NCI-H2227 (cell line): Measurements from ENCODE around the gene IL10.
"Not testable (repeated sequence)": the region's sequence is repeated elsewhere in the genome, so short reads cannot be mapped to it uniquely, and the experiment has no call there.

Source experiments
- DNase-seq: peaks from one replicate; lab custom pipeline; 2025; ENCODE audit not compliant: unreplicated experiment; lab: John Stamatoyannopoulos, UW

Gene IL10

GRCh38 chr1:206794294-206794908, 22.1 kb upstream of the IL10 start:
- no peak for DNase-seq

GRCh38 chr1:206793620-206794019, 21.3 kb upstream of the IL10 start:
- no peak for DNase-seq

GRCh38 chr1:206792939-206793607, 20.8 kb upstream of the IL10 start:
- no peak for DNase-seq

- DNase-seq, result no peak
Observed at GRCh38 chr1:206790502-206791250, 18.4 kb upstream of the IL10 start.

- DNase-seq, result no peak
Observed at GRCh38 chr1:206788487-206789050, 16.3 kb upstream of the IL10 start.

- no peak for DNase-seq
Observed at GRCh38 chr1:206787891-206788290, 15.6 kb upstream of the IL10 start.

GRCh38 chr1:206786212-206786886, 14.1 kb upstream of the IL10 start:
- no peak for DNase-seq

- no peak for DNase-seq
Observed at GRCh38 chr1:206785182-206785765, 13.0 kb upstream of the IL10 start.

GRCh38 chr1:206784471-206784903, 12.2 kb upstream of the IL10 start:
- no peak for DNase-seq

- no peak for DNase-seq
Observed at GRCh38 chr1:206783506-206783905, 11.2 kb upstream of the IL10 start.

- no peak for DNase-seq
Observed at GRCh38 chr1:206782448-206782847, 10.2 kb upstream of the IL10 start.

- DNase-seq, result no peak
Observed at GRCh38 chr1:206779638-206780037, 7.3 kb upstream of the IL10 start.

GRCh38 chr1:206778911-206779310, 6.6 kb upstream of the IL10 start:
- DNase-seq, result not testable (repeated sequence)

- no peak for DNase-seq
Observed at GRCh38 chr1:206778031-206778430, 5.7 kb upstream of the IL10 start.

GRCh38 chr1:206776229-206776628, 3.9 kb upstream of the IL10 start:
- DNase-seq, result no peak

- no peak for DNase-seq
Observed at GRCh38 chr1:206774093-206774492, 1.8 kb upstream of the IL10 start.

GRCh38 chr1:206771338-206771692, 979 bp downstream of the IL10 start:
- DNase-seq, result no peak

GRCh38 chr1:206770531-206771337, 1.6 kb downstream of the IL10 start, which contains the start of gene IL19:
Gene IL19, plus strand, starts transcription at chr1:206770773. Its CDS starts 65,890 bp downstream, at chr1:206836663.
- DNase-seq, result no peak

GRCh38 chr1:206769304-206769731, 3.0 kb downstream of the IL10 start:
- no peak for DNase-seq
